ENCODE data around the gene MTAP.

GRCh38 chr9:21804791-21805190 is 2.4 kb downstream of the MTAP start:
- TF ChIP-seq CTCF (IDR thresholded peaks at IDR 0.05; ENCODE audit: low read depth, low read length, poor library complexity, severe bottlenecking), result no peak
- no peak for TF ChIP-seq EZH2phosphoT487 (IDR thresholded peaks at IDR 0.05; ENCODE audit: borderline replicate concordance, low read length)

Measured in DOHH2 (cell line).